Neural progenitor cell (in vitro differentiated cells): ENCODE data around the gene RMRP. TPM values are rescaled to one million over a fixed set of nuclear protein-coding genes. Genes with fewer than 3 reads are reported as not detected.

ENCODE experiments used
- DNase-seq: peaks from one replicate; pipeline ENCODE4 v3.0.0-alpha.2; 2016; ENCODE audit warnings: low spot score
- H2AFZ ChIP-seq: fragments of 200-600 bp; sonication (generic); replicated peaks from 2 replicates; pipeline ENCODE4 v1.6.1; 2016; ENCODE audit warnings: antibody characterized with exemption
- H3F3A ChIP-seq: fragments of 200-600 bp; sonication (generic); 2 replicates; pipeline ENCODE4 v1.6.1; 2016; ENCODE audit warnings: antibody characterized with exemption, low read depth
- H3K27ac ChIP-seq: fragments of 200-600 bp; sonication (generic); 2 replicates; pipeline ENCODE4 v1.5.1; 2016; ENCODE audit warnings: mild to moderate bottlenecking
- H3K27me3 ChIP-seq: fragments of 200-600 bp; sonication (generic); 2 replicates; pipeline ENCODE4 v1.6.1; 2016; ENCODE audit warnings: mild to moderate bottlenecking, moderate library complexity
- H3K36me3 ChIP-seq: fragments of 200-600 bp; sonication (generic); 2 replicates; pipeline ENCODE4 v1.5.1; 2016
- H3K4me1 ChIP-seq: fragments of 200-600 bp; sonication (generic); 2 replicates; pipeline ENCODE4 v1.6.1; 2016; ENCODE audit warnings: mixed run types
- H3K4me2 ChIP-seq: fragments of 200-600 bp; sonication (generic); 2 replicates; pipeline ENCODE4 v1.6.1; 2016
- H3K4me3 ChIP-seq: fragments of 200-600 bp; sonication (generic); 2 replicates; pipeline ENCODE4 v1.5.1; 2016
- H3K79me2 ChIP-seq: fragments of 200-600 bp; sonication (generic); 2 replicates; pipeline ENCODE4 v1.6.1; 2016; ENCODE audit warnings: low read depth
- H3K9ac ChIP-seq: fragments of 200-600 bp; sonication (generic); 2 replicates; pipeline ENCODE4 v1.6.1; 2016
- H3K9me3 ChIP-seq: fragments of 200-600 bp; sonication (generic); 2 replicates; pipeline ENCODE4 v1.5.1; 2016; ENCODE audit warnings: low read depth
- H4K20me1 ChIP-seq: fragments of 200-600 bp; sonication (generic); 2 replicates; pipeline ENCODE4 v1.6.1; 2016; ENCODE audit warnings: low read depth
- H3K27ac Mint-ChIP-seq: 3 replicates; pipeline ENCODE4 v1.8.0; 2021; ENCODE audit warnings: mixed read lengths
- H3K27me3 Mint-ChIP-seq: 2 replicates; pipeline ENCODE4 v1.8.0; 2022; ENCODE audit warnings: low read depth, mild to moderate bottlenecking, inconsistent platforms, moderate library complexity, mixed read lengths; ENCODE audit not compliant: insufficient read depth
- H3K36me3 Mint-ChIP-seq: 3 replicates; pipeline ENCODE4 v1.8.0; 2021; ENCODE audit warnings: mixed read lengths
- H3K4me1 Mint-ChIP-seq: 3 replicates; pipeline ENCODE4 v1.8.0; 2021; ENCODE audit warnings: mixed read lengths
- H3K4me3 Mint-ChIP-seq: 3 replicates; pipeline ENCODE4 v1.8.0; 2021; ENCODE audit warnings: mild to moderate bottlenecking, moderate library complexity, mixed read lengths
- H3K9me3 Mint-ChIP-seq: 3 replicates; pipeline ENCODE4 v1.8.0; 2020; ENCODE audit warnings: mixed read lengths
- EZH2 ChIP-seq: fragments of 200-600 bp; sonication (generic); IDR thresholded peaks from 2 replicates; pipeline ENCODE4 v1.6.1; 2017; ENCODE audit warnings: antibody characterized with exemption, mild to moderate bottlenecking, moderate library complexity
- EZH2phosphoT487 ChIP-seq: fragments of 200-600 bp; sonication (generic); IDR thresholded peaks from 2 replicates; pipeline ENCODE4 v1.6.1; 2017; ENCODE audit warnings: antibody characterized with exemption
- total RNA-seq: library from RNA; depleted of rRNA; stranded (reverse); fragments of >200 nt; gene quantifications from 2 replicates; pipeline ENCODE4 v1.2.3, GENCODE V29; 2015; ENCODE audit warnings: low replicate concordance
- TF ChIP-seq, protein P1 (sequence below): fragments of 200-600 bp; sonication (generic); IDR thresholded peaks from 2 replicates; pipeline ENCODE4 v1.5.1; 2017; ENCODE audit warnings: antibody characterized with exemption, mild to moderate bottlenecking

RMRP gene
- total RNA-seq, 1 donor from 2014 or later: 2,709 TPM

DNA sequence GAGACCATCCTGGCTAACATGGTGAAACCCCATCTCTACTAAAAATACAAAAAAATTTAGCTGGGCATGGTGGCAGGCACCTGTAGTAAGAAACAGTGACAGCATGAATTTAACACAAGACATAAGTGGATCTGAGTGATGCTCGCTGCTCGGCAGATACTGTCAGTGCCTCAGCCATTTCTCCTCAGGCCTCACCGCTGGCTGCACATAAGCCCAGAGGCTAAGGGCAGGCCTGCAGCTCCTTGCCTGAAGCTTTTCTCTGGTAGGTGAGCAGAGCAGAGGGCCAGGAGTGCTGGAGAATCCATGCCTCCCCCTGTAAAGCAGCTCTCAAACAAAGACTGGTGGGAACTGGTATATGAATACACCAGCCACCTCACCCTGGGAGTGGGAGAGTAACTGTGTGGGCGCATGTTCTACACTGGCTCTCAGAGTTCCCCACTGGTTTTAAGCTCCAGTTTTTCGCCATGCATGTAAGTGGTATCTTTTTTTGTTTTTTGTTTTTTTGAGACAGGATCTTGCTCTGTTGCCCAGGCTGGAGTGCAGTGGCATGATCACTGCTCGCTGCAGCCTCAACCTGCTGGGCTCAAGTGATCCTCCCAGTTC, 29.3 kb downstream of the RMRP start:
- Histone ChIP-seq H2AFZ (no peak overlapping the region), H3K4me3 (no peak overlapping the region), H3K9ac (no peak overlapping the region), H3K79me2 (no peaks in the 10 kb centered on the region), H3K36me3 (no peaks in the 10 kb centered on the region), H3K4me2 (no peak overlapping the region), H3K4me1 (no peaks in the 10 kb centered on the region), H3K9me3 (no peaks in the 10 kb centered on the region), H3K27me3 (no peaks in the 10 kb centered on the region), H4K20me1 (no peaks in the 10 kb centered on the region), H3F3A (no peaks in the 10 kb centered on the region), H3K27ac (no peak overlapping the region)
- no peak overlapping the region for H3K27ac Mint-ChIP-seq
- TF ChIP-seq, protein P1, sequence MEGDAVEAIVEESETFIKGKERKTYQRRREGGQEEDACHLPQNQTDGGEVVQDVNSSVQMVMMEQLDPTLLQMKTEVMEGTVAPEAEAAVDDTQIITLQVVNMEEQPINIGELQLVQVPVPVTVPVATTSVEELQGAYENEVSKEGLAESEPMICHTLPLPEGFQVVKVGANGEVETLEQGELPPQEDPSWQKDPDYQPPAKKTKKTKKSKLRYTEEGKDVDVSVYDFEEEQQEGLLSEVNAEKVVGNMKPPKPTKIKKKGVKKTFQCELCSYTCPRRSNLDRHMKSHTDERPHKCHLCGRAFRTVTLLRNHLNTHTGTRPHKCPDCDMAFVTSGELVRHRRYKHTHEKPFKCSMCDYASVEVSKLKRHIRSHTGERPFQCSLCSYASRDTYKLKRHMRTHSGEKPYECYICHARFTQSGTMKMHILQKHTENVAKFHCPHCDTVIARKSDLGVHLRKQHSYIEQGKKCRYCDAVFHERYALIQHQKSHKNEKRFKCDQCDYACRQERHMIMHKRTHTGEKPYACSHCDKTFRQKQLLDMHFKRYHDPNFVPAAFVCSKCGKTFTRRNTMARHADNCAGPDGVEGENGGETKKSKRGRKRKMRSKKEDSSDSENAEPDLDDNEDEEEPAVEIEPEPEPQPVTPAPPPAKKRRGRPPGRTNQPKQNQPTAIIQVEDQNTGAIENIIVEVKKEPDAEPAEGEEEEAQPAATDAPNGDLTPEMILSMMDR: no peak
- TF ChIP-seq EZH2: no peak
- no peak for TF ChIP-seq EZH2phosphoT487
- H3K9me3 Mint-ChIP-seq: no peaks in the 10 kb centered on the region
- no peaks in the 10 kb centered on the region for H3K4me1 Mint-ChIP-seq
- no peak overlapping the region for H3K4me3 Mint-ChIP-seq
- DNase-seq: no peak
- no peaks in the 10 kb centered on the region for H3K36me3 Mint-ChIP-seq
- H3K27me3 Mint-ChIP-seq: no peaks in the 10 kb centered on the region

DNA sequence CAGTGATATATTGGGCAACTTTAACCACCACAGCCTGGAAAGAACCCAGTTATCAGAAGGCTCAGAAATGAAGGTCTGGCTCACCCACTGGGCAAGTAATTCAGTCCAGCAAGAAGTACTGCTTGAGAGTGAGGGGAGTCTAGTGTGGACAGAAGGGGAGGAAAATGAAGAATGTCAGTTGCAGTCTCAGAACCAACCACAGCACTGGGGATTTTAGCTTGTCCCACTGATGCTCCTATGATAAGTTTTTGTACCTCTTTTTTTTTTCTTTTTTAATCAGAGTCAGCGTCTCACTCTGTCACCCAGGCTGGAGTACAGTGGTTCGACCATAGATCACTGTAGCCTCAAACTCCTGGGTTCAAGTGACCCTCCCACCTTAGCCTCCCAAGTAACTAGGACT, 30.2 kb downstream of the RMRP start:
- H3K4me3 ChIP-seq: no peak overlapping the region
- no peak for DNase-seq
- Mint-ChIP-seq H3K36me3 (no peaks in the 10 kb centered on the region), H3K27ac (no peak overlapping the region), H3K4me1 (no peaks in the 10 kb centered on the region), H3K27me3 (no peaks in the 10 kb centered on the region), H3K9me3 (no peaks in the 10 kb centered on the region), H3K4me3 (no peak overlapping the region)
- no peak overlapping the region for H2AFZ ChIP-seq
- no peak overlapping the region for H3K4me2 ChIP-seq
- H3K9ac ChIP-seq: no peak overlapping the region
- TF ChIP-seq, protein P1: no peak
- TF ChIP-seq EZH2phosphoT487 (no peak), EZH2 (no peak)
- H3K4me1 ChIP-seq: no peaks in the 10 kb centered on the region
- no peaks in the 10 kb centered on the region for H3K9me3 ChIP-seq
- H3K36me3 ChIP-seq: no peaks in the 10 kb centered on the region
- no peaks in the 10 kb centered on the region for H3K27me3 ChIP-seq
- no peaks in the 10 kb centered on the region for H3F3A ChIP-seq
- H3K27ac ChIP-seq: no peak overlapping the region
- no peaks in the 10 kb centered on the region for H4K20me1 ChIP-seq
- H3K79me2 ChIP-seq: no peaks in the 10 kb centered on the region

DNA sequence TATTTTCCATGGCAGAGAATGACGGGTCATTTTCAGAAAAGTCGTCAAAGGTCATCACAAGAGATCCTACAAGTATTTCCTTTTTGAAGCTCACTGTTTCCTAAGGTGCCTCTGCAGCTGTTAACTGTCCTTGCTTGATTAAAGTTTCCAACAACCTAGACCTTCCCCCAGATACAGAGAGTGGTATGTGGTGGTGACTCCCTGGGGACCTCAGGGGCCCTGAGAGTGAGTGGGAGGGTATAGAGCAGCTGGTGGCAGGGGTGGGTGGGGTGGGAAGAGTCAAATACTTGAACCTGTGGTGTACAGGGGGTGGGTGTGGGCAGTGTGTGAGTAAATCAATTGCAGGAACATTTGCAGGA, 38.0 kb downstream of the RMRP start:
- H3K9me3 Mint-ChIP-seq: no peaks in the 10 kb centered on the region
- no peaks in the 10 kb centered on the region for H3K9me3 ChIP-seq
- peaks cover 21% of the 10 kb centered on the region for H3K4me1 Mint-ChIP-seq
- H3K79me2 ChIP-seq: no peaks in the 10 kb centered on the region
- no peak overlapping the region for H3K4me3 ChIP-seq
- peaks cover 5% of the 10 kb centered on the region for H3F3A ChIP-seq
- no peak overlapping the region for H3K27ac ChIP-seq
- no peaks in the 10 kb centered on the region for H3K36me3 ChIP-seq
- H3K4me1 ChIP-seq: peaks cover 17% of the 10 kb centered on the region
- no peaks in the 10 kb centered on the region for H4K20me1 ChIP-seq
- H3K9ac ChIP-seq: no peak overlapping the region
- TF ChIP-seq, protein P1: no peak
- TF ChIP-seq EZH2phosphoT487 (no peak), EZH2 (no peak)
- H3K36me3 Mint-ChIP-seq: no peaks in the 10 kb centered on the region
- no peak overlapping the region for H2AFZ ChIP-seq
- H3K27me3 Mint-ChIP-seq: peaks cover 32% of the 10 kb centered on the region
- no peak overlapping the region for H3K27ac Mint-ChIP-seq
- H3K4me2 ChIP-seq: no peak overlapping the region
- peaks cover 41% of the 10 kb centered on the region for H3K27me3 ChIP-seq
- no peak for DNase-seq
- no peak overlapping the region for H3K4me3 Mint-ChIP-seq
